ENCODE measurements around the gene EPDR1. TPM values are rescaled to one million over a fixed set of nuclear protein-coding genes. Genes with fewer than 3 reads are reported as not detected.

EPDR1 gene
- total RNA-seq, 2 donors from 2014 or later, result 2.6 to 3.3 TPM

Other genes with a start within 250 kb of the EPDR1 start
- gene GPR141, start 236.9 kb upstream of the EPDR1 start, total RNA-seq, result 1 to 10 TPM in 1 of 2 donors, not detected in 1; 1.2 TPM
- gene NME8, start 72.0 kb upstream of the EPDR1 start, total RNA-seq, result not detected
- not detected for gene SFRP4, start 3.8 kb upstream of the EPDR1 start, total RNA-seq